ENCODE measurements around the gene AGR2. TPM values are rescaled to one million over a fixed set of nuclear protein-coding genes. Genes with fewer than 3 reads are reported as not detected.
"Not testable (repeated sequence)": the region's sequence is repeated elsewhere in the genome, so short reads cannot be mapped to it uniquely, and the experiment has no call there.

Gene AGR2
- total RNA-seq (not detected), polyA plus RNA-seq (not detected), total RNA-seq (6.7 reads per million, percentile 29 among the genes with 10 or more reads in this experiment)

- DNase-seq (no peak), ATAC-seq (no peak)
- intact Hi-C loops (cut with micrococcal nuclease) = no loop called here
- Histone ChIP-seq H3K27ac (ENCODE audit: low read depth, low read length) (no peak within 1 kb of the TSS), H3K4me1 (ENCODE audit: control insufficient read depth in 2 of 2, insufficient read depth in 2 of 2, low read length in 2 of 2) (no peaks in the 10 kb centered on the region), H3K36me3 (ENCODE audit: control insufficient read depth in 2 of 3, insufficient read depth in 3 of 3, low read length in 3 of 3) (no peaks in the 10 kb centered on the region), H3K9me3 (ENCODE audit: control insufficient read depth in 2 of 3, low read length in 3 of 3) (no peaks in the 10 kb centered on the region), H3K27me3 (ENCODE audit: control insufficient read depth in 2 of 2, insufficient read depth in 2 of 2, low read length in 2 of 2) (no peaks in the 10 kb centered on the region), H3K4me3 (ENCODE audit: low read length) (no peak within 1 kb of the TSS)
- Mint-ChIP-seq H3K4me1 (no peaks in the 10 kb centered on the region), H3K27ac (no peak within 1 kb of the TSS), H3K36me3 (no peaks in the 10 kb centered on the region), H3K27me3 (peaks cover 4 to 11% (median 9%) of the 10 kb centered on the region in 5 donors), H3K4me3 (no peak within 1 kb of the TSS), H3K9me3 (peaks cover 0 to 1% (median 0%) of the 10 kb centered on the region in 11 donors)
- ChIA-PET CTCF (no interaction called here), POLR2A (no interaction called here)
These were observed at the start of gene AGR2 for GRCh38 chr7:16804674-16805439. Gene AGR2, minus strand, starts transcription at chr7:16804999. Its CDS starts 3,203 bp downstream, at chr7:16801796.

- H3K4me1 ChIP-seq (ENCODE audit: control insufficient read depth in 2 of 2, insufficient read depth in 2 of 2, low read length in 2 of 2); H3K36me3 Mint-ChIP-seq; H3K4me3 Mint-ChIP-seq; intact Hi-C loops (cut with micrococcal nuclease); H3K27ac ChIP-seq (ENCODE audit: low read depth, low read length); ATAC-seq; POLR2A ChIA-PET; H3K27me3 ChIP-seq (ENCODE audit: control insufficient read depth in 2 of 2, insufficient read depth in 2 of 2, low read length in 2 of 2); H3K36me3 ChIP-seq (ENCODE audit: control insufficient read depth in 2 of 3, insufficient read depth in 3 of 3, low read length in 3 of 3); H3K27ac Mint-ChIP-seq; DNase-seq; H3K9me3 ChIP-seq (ENCODE audit: control insufficient read depth in 2 of 3, low read length in 3 of 3); H3K4me3 ChIP-seq (ENCODE audit: low read length); CTCF ChIA-PET; H3K9me3 Mint-ChIP-seq: not testable (repeated sequence)
- H3K4me1 Mint-ChIP-seq = peaks cover 0 to 12% (median 5%) of the 10 kb centered on the region in 7 donors
- H3K27me3 Mint-ChIP-seq = peaks cover 16 to 39% (median 37%) of the 10 kb centered on the region in 5 donors
These were observed 48.4 kb upstream of the AGR2 start for GRCh38 chr7:16853189-16853588.

GRCh38 chr7:16851829-16852228 is 47.0 kb upstream of the AGR2 start:
- Mint-ChIP-seq H3K27me3 (peaks cover 16 to 42% (median 38%) of the 10 kb centered on the region in 5 donors), H3K4me3 (peak overlapping the region in 1 of 10 donors; percentile 41)
- intact Hi-C loops (cut with micrococcal nuclease) = no loop called here

DNA sequence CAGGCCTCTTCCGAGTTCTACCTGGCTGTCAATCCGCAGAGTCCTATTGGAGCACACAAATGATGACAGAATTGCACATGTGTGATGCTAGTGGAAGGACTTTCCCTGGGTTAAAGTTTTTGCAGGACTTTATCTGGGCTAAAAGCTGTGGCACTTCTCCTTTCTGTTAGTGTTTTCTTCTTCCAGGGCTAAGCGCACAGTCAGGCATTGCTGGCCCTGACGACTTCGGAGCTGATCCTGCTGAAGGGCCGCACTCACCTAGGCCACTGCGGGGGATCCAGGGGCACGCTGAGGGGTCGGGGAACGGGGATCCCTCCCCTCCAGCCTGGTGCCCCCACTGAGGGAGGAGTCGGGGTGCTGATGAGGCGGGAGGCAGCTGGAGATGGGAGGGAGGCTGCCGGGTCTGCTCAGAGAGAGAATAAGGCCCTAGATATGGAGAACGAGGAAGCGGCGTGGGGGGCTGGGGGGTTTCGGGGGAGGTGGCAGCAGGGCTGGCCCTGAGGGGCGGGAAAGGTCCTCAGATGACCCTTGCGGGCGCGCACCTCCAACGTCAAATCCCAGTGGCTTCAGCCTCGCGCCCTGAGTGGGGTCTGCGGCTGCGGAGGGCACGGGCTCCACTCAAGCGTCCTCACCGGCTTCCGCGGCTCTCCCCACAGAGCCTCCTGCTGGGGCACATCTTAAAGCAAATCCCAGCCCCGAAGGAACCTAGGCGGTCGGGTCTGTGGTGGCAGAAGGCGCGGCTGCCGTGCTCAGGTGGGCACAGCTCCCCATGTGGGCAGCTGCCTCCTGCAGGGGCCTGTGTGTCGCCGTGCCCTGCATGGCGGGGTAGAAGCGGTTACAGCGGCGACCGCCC is 46.0 kb upstream of the AGR2 start:
- Mint-ChIP-seq H3K4me3 (peak overlapping the region in 5 of 10 donors; percentile 8 to 54 (median 41)), H3K4me1 (peaks cover 0 to 12% (median 5%) of the 10 kb centered on the region in 7 donors), H3K9me3 (no peaks in the 10 kb centered on the region), H3K27me3 (peaks cover 16 to 46% (median 35%) of the 10 kb centered on the region in 5 donors), H3K36me3 (no peaks in the 10 kb centered on the region), H3K27ac (no peak overlapping the region)
- ChIA-PET POLR2A (no interaction called here), CTCF (no interaction called here)
- Histone ChIP-seq H3K27ac (ENCODE audit: low read depth, low read length) (no peak overlapping the region), H3K9me3 (ENCODE audit: control insufficient read depth in 2 of 3, low read length in 3 of 3) (no peaks in the 10 kb centered on the region), H3K4me3 (ENCODE audit: low read length) (no peak overlapping the region), H3K36me3 (ENCODE audit: control insufficient read depth in 2 of 3, insufficient read depth in 3 of 3, low read length in 3 of 3) (no peaks in the 10 kb centered on the region), H3K27me3 (ENCODE audit: control insufficient read depth in 2 of 2, insufficient read depth in 2 of 2, low read length in 2 of 2) (no peaks in the 10 kb centered on the region), H3K4me1 (ENCODE audit: control insufficient read depth in 2 of 2, insufficient read depth in 2 of 2, low read length in 2 of 2) (no peaks in the 10 kb centered on the region)
- peak; percentile 37 for ATAC-seq
- no peak for DNase-seq
- intact Hi-C loops (cut with micrococcal nuclease) = no loop called here

More at GRCh38 chr7:16851829-16852228, 47.0 kb upstream of the AGR2 start:
- Mint-ChIP-seq H3K36me3 (no peaks in the 10 kb centered on the region), H3K4me1 (peaks cover 0 to 12% (median 5%) of the 10 kb centered on the region in 7 donors), H3K9me3 (no peaks in the 10 kb centered on the region), H3K27ac (no peak overlapping the region)
- ATAC-seq (peak; percentile 70), DNase-seq (no peak)
- H3K27me3 ChIP-seq (ENCODE audit: control insufficient read depth in 2 of 2, insufficient read depth in 2 of 2, low read length in 2 of 2) = no peaks in the 10 kb centered on the region
- no peaks in the 10 kb centered on the region for H3K9me3 ChIP-seq (ENCODE audit: control insufficient read depth in 2 of 3, low read length in 3 of 3)
- H3K36me3 ChIP-seq (ENCODE audit: control insufficient read depth in 2 of 3, insufficient read depth in 3 of 3, low read length in 3 of 3) = no peaks in the 10 kb centered on the region
- H3K4me3 ChIP-seq (ENCODE audit: low read length) = no peak overlapping the region
- ChIA-PET CTCF (no interaction called here), POLR2A (no interaction called here)
- H3K27ac ChIP-seq (ENCODE audit: low read depth, low read length) = no peak overlapping the region
- H3K4me1 ChIP-seq (ENCODE audit: control insufficient read depth in 2 of 2, insufficient read depth in 2 of 2, low read length in 2 of 2) = no peaks in the 10 kb centered on the region

- no peak overlapping the region for H3K4me3 Mint-ChIP-seq
- ChIA-PET CTCF (no interaction called here), POLR2A (no interaction called here)
- Histone ChIP-seq H3K36me3 (ENCODE audit: control insufficient read depth in 2 of 3, insufficient read depth in 3 of 3, low read length in 3 of 3) (no peaks in the 10 kb centered on the region), H3K9me3 (ENCODE audit: control insufficient read depth in 2 of 3, low read length in 3 of 3) (no peaks in the 10 kb centered on the region), H3K27me3 (ENCODE audit: control insufficient read depth in 2 of 2, insufficient read depth in 2 of 2, low read length in 2 of 2) (no peaks in the 10 kb centered on the region), H3K27ac (ENCODE audit: low read depth, low read length) (no peak overlapping the region), H3K4me3 (ENCODE audit: low read length) (no peak overlapping the region), H3K4me1 (ENCODE audit: control insufficient read depth in 2 of 2, insufficient read depth in 2 of 2, low read length in 2 of 2) (no peaks in the 10 kb centered on the region)
- H3K9me3 Mint-ChIP-seq = no peaks in the 10 kb centered on the region
- H3K27ac Mint-ChIP-seq = no peak overlapping the region
- H3K36me3 Mint-ChIP-seq = no peaks in the 10 kb centered on the region
- intact Hi-C loops (cut with micrococcal nuclease) = no loop called here
- H3K4me1 Mint-ChIP-seq = peaks cover 0 to 12% (median 5%) of the 10 kb centered on the region in 7 donors
- ATAC-seq (no peak), DNase-seq (no peak)
- peaks cover 20 to 48% (median 35%) of the 10 kb centered on the region in 5 donors for H3K27me3 Mint-ChIP-seq
These were observed 44.7 kb upstream of the AGR2 start for GRCh38 chr7:16849296-16850148.

DNA sequence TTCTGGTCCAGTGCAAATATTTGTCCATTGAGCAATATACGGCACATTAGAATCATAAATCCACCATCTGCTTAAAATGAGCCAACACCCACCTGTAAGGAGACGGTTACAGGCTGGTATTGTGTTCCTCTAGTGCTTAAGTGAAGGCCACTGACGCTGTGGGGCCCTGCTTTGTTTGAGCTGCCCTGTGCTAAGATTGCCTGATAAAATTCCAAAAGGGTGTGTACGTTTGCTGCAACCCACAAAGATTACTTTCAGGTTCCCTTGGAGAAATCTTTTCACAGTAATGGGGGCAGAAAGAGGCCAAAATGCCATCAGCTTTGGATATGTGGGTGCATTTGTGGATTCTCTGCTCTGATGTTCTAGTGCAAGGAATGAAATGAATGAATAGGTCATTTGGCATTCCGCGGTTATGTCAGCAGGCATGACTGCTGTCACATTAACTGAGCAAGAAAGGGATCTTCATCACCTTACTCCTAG is 42.6 kb upstream of the AGR2 start:
- Histone ChIP-seq H3K4me1 (ENCODE audit: control insufficient read depth in 2 of 2, insufficient read depth in 2 of 2, low read length in 2 of 2) (no peaks in the 10 kb centered on the region), H3K36me3 (ENCODE audit: control insufficient read depth in 2 of 3, insufficient read depth in 3 of 3, low read length in 3 of 3) (no peaks in the 10 kb centered on the region), H3K9me3 (ENCODE audit: control insufficient read depth in 2 of 3, low read length in 3 of 3) (no peaks in the 10 kb centered on the region), H3K27me3 (ENCODE audit: control insufficient read depth in 2 of 2, insufficient read depth in 2 of 2, low read length in 2 of 2) (no peaks in the 10 kb centered on the region), H3K27ac (ENCODE audit: low read depth, low read length) (no peak overlapping the region), H3K4me3 (ENCODE audit: low read length) (no peak overlapping the region)
- DNase-seq (no peak), ATAC-seq (no peak)
- Mint-ChIP-seq H3K36me3 (no peaks in the 10 kb centered on the region), H3K27me3 (peaks cover 16 to 41% (median 36%) of the 10 kb centered on the region in 5 donors), H3K4me1 (peaks cover 0 to 12% (median 5%) of the 10 kb centered on the region in 7 donors), H3K9me3 (no peaks in the 10 kb centered on the region), H3K27ac (no peak overlapping the region), H3K4me3 (no peak overlapping the region)
- CTCF ChIA-PET = no interaction called here
- POLR2A ChIA-PET = no interaction called here
- intact Hi-C loops (cut with micrococcal nuclease) = loop anchor here in 1 of 2 donors (2.0 kb wide), 1 partner anchor 77 kb away; no protein-coding TSS in a partner anchor

All from naive thymus-derived CD4-positive, alpha-beta T cell (primary cell).